Cerebellar nuclear complex (tissue), 1 donor: Measurements from ENCODE around the gene OFD1.

Source experiments
- DNase-seq, 2 experiments: peaks; one replicate each; lab custom pipeline; 2025; lab: John Stamatoyannopoulos, UW

OFD1 gene

DNA sequence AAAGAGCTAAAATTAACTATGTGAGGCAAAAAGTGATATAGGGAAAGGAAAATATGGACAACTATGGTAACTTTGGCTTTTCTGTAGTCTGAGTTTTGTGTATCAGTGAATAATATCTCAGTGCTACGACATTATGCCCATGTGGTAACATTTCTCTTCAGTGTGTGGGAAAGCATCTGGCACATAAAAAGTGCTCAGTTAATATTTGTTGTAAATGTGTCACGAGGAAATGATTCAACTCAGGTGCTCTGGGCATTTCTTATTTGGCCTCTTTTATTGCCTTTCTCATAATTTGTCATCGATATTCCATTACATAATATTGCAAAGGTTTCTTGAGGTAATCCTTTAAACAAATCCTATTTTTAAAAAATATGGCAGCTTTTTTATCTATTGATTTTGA lies 17.6 kb downstream of the OFD1 start:
- DNase-seq: no peak

DNA sequence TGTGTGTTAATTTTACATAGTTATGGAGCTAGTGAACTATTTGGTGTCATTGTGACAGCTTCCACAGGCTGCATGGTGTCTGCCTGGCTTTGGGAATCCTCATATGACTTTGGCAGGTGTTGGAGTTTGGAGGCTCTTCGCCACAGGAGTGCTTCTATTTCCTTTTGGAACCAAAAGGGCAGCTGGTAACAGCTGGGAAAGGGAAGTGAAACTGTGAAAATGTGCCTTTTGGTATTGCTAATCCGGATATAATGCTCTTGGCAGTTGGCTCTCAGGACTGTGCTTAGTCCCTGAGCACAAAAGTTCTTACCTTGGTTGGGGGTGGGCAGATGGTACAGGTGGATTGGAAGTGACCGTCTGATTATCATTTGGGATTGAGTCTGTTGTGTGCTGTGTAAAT lies 18.1 kb downstream of the OFD1 start:
- no peak for DNase-seq

DNA sequence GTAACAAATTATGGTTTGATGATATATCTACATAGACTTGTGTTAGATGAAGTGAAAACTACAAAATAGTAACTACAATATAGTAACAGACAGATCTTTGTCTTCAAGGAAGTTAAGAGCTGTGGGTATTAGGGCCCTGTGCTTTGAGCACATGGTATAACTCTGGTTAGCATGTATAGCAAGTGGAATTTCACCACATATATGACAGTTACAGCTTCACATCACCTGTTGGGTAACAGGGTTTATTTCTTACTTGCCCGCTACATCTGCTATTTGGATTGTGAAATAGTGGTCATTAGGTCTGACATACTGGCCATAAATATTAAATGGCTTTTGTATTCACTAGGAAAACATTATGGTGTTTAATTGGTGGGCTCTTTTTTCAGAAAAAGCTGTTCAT lies 20.2 kb downstream of the OFD1 start:
- DNase-seq: no peak

DNA sequence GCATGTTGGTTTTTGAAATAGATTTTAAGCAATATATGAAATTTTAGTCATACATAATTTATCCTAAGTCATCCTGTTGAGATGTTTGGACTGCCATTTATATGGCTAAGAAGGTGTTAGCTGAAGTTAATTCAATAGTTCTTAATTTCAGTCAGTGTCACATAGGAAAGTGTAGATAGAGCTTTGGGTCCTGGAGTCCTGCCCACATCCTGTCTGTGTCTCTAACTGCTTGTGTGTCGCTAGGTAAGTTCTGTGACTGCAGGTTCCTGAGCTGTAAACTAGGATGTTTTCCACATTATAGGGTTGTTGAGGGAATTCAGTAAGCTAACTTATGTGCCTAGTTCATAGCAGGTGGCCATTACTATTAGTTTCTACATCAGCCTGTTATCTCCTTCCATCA lies 20.7 kb downstream of the OFD1 start:
- no peak for DNase-seq

DNA sequence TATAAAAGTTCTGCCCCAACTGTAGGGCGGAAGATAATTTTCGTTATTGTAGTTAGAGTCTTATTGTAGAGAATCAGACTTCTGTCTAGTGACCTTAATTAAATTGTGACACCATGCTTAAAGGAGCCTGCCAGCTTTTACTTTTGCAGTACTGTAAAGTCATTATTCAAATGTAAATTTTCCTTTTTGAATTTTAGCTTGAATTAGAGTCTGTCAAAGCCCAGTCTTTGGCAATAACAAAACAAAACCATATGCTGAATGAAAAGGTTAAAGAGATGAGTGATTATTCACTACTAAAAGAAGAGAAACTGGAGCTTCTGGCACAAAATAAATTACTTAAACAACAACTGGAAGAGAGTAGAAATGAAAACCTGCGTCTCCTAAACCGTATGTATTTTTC lies 21.8 kb downstream of the OFD1 start:
- no peak for DNase-seq

DNA sequence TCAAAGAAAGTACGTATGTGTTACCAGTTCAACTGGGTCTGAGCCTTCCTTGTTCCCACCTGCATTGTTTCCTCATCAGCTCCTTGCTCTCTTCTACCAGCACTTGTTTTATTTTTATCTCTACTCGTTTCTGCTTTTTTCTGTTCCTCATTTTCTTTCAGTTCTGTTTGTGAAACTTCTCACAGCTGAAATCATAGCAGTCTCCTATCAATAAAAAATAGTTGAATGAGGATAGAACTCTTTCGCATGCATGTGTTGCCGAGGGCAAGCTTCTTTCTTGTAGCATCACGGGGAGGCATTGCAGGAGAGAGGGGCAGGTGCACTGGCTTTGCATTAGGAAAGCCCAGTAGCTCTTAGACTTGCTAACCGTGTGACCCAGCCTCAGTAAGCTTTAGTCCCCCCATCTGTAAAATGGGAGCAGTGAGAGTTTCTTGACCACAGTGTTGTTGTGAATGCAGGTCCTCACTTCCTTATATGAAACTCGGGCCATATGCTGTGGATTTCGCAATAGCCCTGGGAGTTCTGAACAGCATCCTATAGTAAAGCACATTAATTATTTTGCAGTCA lies 24.7 kb downstream of the OFD1 start:
- no peak for DNase-seq

DNA sequence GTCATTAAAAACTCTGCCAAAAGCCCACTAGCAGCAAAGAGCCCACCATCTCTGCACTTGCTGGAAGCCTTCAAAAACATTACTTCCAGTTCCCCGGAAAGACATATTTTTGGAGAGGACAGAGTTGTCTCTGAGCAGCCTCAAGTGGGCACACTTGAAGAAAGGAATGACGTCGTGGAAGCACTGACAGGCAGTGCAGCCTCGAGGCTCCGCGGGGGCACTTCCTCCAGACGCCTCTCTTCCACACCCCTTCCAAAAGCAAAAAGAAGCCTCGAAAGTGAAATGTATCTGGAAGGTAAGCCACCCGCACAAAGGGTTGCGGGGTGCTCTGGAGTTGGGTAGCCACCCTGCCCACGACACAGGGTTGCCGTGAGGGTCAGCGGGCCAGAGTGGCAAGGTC lies 25.9 kb downstream of the OFD1 start:
- no peak for DNase-seq

DNA sequence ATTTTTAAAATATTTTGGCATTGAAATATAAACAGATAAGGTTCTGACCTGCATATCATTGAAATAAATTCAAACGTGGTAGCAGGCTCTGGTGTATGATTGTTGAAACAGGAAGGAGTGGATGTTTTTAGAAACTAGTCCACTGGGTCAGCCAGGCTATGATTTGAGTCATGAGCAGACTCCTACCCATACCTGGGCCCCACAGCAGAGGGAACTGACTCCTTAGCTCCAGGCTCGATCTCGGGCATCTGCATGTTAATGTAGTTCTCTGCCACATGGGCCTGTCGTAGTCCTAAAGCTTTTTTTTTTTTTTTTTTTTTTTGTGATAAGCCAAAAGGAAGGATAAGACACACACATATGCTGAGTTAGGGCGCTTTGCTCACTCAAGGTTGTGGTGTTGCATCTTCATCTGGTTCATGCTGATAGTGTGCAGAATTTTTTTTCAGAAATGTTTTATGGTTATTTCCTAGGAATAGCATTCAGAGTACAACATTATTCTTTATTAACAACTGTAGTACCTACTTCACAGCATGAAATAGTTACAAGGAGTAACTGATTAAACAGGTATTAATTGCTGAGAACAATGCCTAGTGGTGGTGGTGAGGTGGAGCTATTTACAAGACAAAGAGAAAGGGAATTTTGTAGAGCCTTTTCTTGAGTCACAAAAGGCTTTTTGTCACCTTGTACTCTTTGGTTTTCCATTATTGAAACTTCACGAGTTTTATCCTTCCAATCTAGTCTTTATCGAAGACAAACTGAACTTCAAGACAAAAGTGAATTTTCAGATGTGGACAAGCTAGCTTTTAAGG lies 27.3 kb downstream of the OFD1 start:
- DNase-seq: no peak

DNA sequence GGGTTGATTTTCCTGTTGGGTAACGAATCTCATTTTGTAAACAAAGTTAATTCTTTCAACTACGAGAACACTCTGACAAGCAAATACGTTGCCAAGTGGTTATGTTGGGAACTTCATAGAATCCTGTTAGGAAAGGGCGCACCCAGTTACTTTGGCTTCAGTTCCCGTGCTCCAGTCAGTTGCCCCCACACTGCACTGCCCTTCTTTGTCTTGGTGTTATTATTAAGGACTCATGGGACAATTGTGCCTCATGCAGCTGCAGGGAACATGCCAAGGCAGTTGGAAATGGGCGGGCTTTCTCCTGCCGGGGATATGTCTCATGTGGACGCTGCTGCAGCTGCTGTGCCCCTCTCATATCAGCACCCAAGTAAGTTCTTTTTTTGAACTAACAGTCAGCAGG lies 28.9 kb downstream of the OFD1 start:
- no peak for DNase-seq

DNA sequence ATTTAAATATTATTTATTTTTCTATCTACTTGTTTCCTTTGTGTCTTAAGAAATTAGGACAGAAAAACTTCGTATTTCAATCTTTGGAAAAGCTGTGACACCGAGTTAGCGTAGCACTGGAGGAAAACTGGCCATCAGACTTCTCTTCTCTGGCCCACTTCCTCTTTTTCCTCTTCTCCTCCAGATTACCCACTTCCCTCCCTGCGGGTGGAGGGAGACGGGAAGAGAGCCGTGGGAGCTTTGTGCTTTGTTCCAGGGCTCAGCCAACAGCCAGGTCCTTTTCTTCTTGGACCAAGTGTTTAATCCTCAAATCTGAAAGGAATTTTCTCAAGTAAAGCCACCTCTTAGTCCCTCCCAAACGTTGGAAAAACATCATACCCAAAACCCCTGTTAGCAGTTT lies 29.7 kb downstream of the OFD1 start:
- no peak for DNase-seq

DNA sequence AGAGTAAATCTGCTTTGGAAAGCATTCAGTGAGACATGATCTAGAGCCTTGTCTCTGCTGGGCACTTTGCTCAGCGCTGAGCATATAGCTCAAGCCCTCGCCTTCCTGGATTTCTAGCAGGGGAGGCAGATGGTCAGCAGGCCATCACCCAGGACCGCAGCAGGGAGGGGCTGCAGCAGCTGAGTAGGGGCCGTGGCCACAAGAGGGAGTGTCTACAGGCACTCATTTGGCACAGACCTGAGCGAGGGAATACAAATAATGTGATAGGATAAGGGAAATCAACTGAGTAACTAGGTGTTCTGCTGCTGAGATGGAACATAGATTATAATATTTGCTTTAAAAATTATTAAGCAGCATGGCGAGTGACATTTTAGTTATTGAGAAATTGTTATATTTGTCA lies 30.2 kb downstream of the OFD1 start:
- peak; percentile 29 to 75 for DNase-seq

DNA sequence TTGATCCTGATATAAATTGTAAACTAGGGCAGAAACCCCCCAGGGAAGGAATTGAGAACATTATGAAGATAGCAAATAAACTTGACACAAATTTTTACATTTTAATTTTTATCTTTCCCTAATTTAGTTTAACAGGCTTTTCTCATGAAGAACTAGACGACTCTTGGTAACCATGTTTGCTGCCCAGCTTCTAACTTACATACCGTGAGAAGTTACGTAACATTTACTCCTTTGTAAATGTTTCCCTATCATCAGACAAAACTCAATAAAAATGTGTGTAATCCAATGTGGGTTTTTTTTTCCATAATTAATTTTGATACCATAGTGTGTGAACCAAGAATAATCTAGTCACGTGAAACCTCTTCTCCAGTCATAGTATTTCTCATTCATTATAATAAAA lies 34.4 kb downstream of the OFD1 start:
- no peak for DNase-seq

DNA sequence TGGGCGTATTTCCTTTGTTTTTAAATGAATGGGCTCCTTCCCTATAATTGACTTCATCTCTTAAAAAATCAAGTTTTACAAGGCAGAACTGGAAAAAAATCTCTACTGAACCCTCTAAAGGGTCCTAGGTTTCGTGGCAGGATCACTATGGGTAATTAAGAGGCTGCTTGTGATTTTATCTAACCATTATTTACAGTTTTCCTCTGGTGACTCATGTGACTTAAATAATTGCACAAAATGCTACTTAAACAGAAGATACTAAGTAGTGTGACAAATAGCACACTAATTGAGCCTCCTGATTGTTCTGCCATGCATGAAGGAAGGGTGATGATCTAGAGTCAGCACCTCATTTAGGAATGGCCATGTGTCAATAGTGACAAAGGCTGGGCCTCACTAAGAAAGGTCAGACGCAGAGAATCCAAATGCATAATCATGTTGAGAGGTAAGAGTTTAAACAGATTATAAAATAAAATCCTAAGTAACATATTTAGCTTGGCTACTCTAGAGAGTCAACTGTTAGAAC lies 35.5 kb downstream of the OFD1 start:
- DNase-seq: no peak

DNA sequence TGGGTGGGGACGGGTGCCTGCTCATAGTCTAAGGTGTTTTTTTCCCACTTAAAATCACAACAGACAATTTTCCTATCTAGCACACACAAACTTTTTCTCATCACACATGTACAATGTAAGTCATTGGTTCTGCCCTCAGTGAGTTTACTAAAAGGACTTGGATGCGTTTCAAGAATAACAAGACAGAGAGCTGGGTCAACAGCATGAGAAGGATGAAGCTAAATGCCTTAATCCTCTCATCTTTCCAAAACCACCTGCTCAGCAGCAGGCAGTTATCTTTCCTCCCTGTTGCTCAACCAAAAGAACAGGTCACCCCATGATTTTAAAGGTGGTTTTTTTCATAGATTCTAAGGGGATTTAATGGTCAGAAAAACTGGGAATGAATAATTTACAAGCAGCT lies 40.1 kb downstream of the OFD1 start:
- no peak for DNase-seq

DNA sequence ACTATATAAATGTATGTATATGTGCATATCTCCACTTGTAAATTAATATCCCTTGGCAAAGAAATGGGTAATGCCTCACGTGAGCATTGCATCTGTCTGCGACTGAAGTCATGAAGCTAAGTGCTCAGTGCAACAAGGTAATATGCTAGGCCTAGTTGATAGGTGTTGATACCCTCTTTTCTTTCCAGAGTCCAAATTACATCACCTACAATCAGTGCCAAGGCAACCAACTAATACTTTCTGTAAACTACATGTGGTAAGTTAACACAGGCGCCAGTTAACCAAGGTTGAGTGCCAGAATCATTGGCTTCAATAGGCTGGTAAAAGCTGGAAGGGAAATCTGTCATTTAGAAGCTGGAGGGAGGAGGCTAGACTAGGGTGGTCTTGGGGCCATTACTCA lies 41.3 kb downstream of the OFD1 start:
- no peak for DNase-seq

DNA sequence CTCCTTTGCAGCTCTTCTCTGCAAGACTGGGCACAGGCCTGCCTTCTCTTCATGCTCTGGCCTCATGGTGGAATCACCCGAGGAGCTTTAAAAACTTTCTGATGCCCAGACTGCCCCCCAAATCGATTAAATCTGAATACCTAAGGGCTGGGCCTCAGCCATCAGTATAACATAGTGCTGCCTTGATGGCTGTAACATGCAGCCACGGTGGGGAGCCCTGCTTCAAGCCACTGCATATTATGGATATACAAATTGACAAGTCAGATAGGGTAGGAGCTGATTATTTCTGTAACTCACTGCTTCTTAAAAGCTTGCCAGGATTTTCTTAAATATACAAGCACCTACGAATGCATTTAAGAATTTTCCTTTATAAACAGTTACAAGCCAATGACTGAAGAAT lies 41.8 kb downstream of the OFD1 start:
- no peak for DNase-seq

DNA sequence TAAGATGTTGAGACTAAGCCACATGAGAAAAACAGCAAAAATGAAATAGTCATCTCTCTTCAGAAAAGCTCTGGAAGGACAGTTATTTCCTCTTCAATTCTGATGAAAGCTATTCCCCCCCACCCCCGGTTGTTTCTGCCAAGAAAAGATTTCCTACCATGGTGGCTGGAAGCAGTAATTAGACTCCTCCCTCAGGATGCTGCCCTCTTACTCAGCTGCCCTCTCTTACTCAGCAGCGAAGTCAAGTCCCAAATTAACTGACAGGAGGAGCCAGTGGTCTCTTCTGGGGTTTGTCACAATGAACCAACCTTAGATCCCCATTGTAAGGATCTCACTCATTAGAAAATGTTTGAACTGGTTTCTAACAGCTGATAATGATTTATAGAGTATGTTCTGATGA lies 44.4 kb downstream of the OFD1 start:
- DNase-seq: no peak

DNA sequence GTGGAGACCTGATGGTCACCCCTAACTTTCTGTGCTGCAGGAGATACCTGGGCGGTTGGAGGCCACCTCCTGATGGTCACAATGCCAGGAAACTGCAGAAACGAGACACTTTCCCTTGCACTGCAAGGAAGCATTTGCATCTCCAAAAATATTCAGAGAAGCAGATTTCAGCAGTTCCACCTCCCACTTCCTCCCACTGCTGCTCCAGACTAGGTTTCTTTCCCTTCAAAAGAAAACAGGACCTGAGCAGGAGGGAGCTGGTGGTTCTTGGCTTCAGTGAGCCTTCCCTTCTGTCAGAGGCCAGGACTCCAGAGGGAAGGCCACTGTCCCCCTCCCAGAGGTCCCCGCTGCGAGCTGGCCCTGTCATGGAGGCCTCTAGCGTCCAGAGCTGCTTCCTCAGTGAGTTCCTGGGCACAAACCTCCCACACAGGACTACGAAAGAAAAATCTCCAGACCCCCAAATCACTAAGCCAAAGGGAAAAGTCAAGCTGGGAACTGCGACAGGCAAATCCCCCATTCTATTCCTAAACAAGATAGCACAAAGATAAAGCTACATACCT lies 46.4 kb downstream of the OFD1 start:
- DNase-seq: no peak

DNA sequence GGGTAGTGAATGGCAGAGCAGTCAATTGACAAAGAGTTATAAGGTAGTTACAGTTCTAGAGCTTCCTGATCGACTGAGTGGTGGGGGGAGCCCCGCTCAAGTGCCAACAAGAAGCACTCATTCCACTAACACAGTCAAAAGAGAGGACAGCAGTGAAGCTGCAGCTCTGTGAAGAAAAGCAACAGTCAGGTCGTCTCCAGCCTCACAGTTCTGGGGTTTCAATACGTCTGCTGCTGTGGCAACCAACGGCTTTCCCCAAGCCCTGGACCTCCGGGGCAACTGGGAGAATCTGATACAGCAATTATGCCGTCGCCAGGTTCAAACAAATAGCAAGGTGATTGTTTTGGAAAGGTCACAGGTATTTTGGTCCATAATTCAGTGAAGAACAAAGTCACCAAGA lies 51.5 kb downstream of the OFD1 start:
- DNase-seq: no peak

DNA sequence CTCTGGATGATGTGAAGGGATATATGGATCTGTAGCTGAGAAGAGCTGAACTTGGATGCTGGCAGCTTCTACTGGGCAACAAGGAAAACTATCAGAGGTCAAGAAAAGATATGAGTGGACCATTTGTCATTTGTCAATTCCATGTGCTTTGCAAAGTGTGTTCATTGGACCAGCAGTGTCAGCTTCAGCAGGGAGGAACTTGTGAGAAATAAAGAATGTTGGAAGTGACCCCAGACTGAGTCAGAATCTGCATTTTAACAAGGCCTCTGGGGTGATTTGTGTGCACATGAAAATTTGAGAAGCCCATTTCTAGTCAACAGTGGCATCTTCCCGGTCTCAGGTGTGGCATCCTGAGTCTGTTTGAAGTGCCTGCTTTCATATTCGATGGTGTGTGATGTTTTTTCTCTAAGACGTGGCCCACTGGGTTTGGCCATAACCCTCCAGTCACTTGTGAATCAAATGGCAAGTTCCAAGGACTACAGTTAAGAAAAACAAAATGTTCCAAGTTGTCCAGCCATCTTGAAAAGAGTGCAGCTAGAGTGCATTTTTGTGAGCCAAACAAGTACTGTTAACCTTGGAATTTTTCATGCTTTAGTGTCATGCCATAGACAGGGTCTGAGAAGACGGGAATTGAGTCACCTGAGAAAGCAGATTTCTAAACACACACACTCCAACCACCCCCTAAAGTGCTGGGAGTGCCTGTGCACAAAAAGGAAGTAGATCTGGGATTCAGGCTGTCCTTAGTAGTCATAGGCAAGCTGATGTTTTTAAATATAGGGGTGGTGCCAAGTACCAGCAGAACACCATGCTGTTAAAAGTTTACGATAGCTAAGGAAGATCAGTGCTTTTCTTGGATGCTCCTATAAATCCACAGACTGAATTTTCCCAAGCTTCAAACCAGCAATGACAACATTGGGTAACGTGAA lies 55.9 kb downstream of the OFD1 start:
- DNase-seq: no peak

DNA sequence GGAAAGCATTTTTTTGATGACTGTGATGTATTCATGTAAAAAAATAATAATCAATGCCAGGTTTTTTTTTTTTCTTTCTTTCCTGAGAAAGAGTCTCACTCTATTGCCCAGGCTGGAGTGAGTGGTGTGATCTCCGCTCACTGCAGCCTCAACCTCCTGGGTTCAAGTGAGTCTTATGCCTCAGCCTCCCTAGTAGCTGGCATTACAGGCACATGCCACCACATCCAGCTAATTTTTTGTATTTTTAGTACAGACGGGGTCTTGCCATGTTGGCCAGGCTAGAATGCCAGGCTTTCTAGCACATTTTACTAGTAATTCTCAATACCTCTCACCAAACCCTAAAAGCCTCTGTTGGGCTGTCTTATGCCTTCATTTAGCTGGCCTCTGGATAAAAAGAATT lies 56.6 kb downstream of the OFD1 start:
- DNase-seq: no peak

DNA sequence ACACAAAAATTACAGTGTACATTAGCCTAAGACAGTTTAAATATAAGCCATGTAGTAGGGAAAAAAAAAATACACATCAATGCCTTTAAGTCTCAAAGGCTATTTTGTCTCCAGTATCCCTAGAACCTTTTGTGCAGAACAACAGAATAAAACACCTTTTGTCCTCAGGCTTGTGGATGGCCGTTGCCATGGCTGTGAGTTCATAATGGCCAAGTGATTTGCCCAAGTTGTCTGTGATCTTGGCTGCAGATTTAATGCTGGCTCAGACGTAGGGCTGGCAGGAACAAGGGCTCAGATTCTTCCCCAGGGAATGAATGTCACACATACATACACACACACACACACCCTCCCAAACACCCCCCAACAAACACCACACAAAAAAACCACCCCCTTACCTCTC lies 57.0 kb downstream of the OFD1 start:
- DNase-seq: no peak
